Esophagus muscularis mucosa (tissue), 3 donors: Measurements from ENCODE around the gene WEE2.

ENCODE experiments used
- POLR2AphosphoS5 ChIP-seq, 2 donors: sonication (generic); formaldehyde crosslinking; IDR thresholded peaks; one replicate each; pipeline ENCODE4 v1.6.1; 2017; ENCODE audit warnings: antibody characterized with exemption in 2 of 2
- TF ChIP-seq, protein P1 (sequence below), 3 experiments: fragments of 200-600 bp in 2 of 3; fragments of 450-650 bp in 1 of 3; sonication (generic) in 2 of 3; IDR thresholded peaks; one replicate each; pipeline ENCODE4 v1.5.1; 2017 to 2019; ENCODE audit warnings: antibody characterized with exemption in 3 of 3, mild to moderate bottlenecking in 2 of 3, moderate library complexity in 1 of 3

DNA sequence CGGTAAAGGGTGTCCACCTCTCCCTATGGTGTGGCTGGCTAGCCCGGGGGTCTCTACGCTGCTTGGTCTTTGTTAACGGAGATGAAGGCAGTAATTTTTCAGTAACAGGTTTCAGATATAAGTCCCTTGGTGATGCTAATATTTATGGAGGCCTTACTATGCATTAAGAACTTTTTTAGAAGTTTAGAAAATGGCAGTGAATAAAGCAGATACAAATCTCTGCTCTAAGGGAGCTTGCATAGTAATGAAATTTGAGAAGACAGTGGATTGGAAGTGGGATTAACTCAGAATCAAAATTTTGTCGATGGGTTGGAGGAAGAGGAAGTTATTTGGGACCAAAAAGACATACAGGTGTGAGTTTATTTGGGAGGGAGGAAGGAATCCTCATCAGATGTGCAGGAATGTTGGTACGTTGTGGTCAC, 30.4 kb downstream of the WEE2 start:
- TF ChIP-seq, protein P1, sequence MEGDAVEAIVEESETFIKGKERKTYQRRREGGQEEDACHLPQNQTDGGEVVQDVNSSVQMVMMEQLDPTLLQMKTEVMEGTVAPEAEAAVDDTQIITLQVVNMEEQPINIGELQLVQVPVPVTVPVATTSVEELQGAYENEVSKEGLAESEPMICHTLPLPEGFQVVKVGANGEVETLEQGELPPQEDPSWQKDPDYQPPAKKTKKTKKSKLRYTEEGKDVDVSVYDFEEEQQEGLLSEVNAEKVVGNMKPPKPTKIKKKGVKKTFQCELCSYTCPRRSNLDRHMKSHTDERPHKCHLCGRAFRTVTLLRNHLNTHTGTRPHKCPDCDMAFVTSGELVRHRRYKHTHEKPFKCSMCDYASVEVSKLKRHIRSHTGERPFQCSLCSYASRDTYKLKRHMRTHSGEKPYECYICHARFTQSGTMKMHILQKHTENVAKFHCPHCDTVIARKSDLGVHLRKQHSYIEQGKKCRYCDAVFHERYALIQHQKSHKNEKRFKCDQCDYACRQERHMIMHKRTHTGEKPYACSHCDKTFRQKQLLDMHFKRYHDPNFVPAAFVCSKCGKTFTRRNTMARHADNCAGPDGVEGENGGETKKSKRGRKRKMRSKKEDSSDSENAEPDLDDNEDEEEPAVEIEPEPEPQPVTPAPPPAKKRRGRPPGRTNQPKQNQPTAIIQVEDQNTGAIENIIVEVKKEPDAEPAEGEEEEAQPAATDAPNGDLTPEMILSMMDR (IDR thresholded peaks at IDR 0.05), result no peak
- TF ChIP-seq POLR2AphosphoS5 (IDR thresholded peaks at IDR 0.05), result no peak
